ENCODE results near the gene KCNA10. TPM values are rescaled to one million over a fixed set of nuclear protein-coding genes. Genes with fewer than 3 reads are reported as not detected.

Gene KCNA10
- total RNA-seq, 6 experiments from 2014 or later = not detected

DNA sequence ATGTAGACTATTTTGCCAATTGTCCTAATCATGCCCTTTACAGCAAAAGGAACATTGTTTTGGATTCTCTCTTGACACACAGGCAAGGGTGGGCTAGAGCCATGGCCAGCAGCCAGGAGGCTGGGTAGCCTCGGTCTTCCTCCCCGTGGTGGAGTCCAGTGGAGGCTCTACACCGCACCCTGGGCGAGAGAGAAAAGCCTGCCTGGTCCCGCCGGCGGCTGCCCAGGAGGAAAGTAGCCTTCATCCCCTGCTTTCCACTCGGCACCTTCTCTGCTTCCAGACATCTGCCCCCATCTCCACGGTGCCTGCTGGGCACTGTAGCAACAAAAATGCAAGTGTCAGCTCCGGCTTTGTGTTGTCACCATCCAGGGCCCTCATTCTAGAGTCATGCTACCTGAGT, 46.4 kb downstream of the KCNA10 start:
- Histone ChIP-seq H3K4me3 (no peak overlapping the region), H3K36me3 (no peaks in the 10 kb centered on the region), H3K27ac (no peak overlapping the region), H3K9me3 (no peaks in the 10 kb centered on the region), H3K27me3 (no peaks in the 10 kb centered on the region), H3K4me1 (no peaks in the 10 kb centered on the region)
- DNase-seq = no peak
- WGBS (ENCODE audit: insufficient coverage, low coverage, low lambda C conversion rate, missing lambda C conversion rate) = 78% methylated on average over 8 of the region's 10 CpGs
- intact Hi-C loops (cut with DNase I) = no loop called here
- no peak for ATAC-seq
- TF ChIP-seq POLR2A (IDR thresholded peaks at IDR 0.05) = no peak
- TF ChIP-seq, protein P1, sequence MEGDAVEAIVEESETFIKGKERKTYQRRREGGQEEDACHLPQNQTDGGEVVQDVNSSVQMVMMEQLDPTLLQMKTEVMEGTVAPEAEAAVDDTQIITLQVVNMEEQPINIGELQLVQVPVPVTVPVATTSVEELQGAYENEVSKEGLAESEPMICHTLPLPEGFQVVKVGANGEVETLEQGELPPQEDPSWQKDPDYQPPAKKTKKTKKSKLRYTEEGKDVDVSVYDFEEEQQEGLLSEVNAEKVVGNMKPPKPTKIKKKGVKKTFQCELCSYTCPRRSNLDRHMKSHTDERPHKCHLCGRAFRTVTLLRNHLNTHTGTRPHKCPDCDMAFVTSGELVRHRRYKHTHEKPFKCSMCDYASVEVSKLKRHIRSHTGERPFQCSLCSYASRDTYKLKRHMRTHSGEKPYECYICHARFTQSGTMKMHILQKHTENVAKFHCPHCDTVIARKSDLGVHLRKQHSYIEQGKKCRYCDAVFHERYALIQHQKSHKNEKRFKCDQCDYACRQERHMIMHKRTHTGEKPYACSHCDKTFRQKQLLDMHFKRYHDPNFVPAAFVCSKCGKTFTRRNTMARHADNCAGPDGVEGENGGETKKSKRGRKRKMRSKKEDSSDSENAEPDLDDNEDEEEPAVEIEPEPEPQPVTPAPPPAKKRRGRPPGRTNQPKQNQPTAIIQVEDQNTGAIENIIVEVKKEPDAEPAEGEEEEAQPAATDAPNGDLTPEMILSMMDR (IDR thresholded peaks at IDR 0.05) = no peak

DNA sequence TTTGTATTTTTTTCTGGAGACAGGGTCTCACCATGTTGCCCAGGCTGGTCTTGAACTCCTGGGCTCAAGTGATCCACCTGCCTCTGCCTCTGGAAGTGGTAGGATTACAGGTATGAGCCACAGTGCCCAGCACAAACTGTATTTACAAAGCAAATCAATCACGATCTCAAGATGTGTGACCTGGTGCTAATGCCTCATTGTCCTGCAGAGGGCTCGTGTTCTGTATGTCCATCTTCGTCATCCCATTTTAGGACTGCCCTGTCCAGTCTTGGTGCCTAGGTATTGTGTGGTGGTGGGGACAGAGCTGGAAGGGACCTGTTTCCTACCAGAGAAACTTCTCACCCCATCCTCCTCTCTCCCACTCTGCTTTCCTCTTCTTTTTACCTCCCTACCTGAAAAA, 47.8 kb downstream of the KCNA10 start:
- H3K27me3 ChIP-seq = no peaks in the 10 kb centered on the region
- H3K9me3 ChIP-seq = no peaks in the 10 kb centered on the region
- no peaks in the 10 kb centered on the region for H3K4me1 ChIP-seq
- intact Hi-C loops (cut with DNase I) = no loop called here
- no peak for DNase-seq
- peak in 2 of 4 donors; percentile 35 to 63 for ATAC-seq
- TF ChIP-seq POLR2A (IDR thresholded peaks at IDR 0.05) = no peak
- TF ChIP-seq, protein P1 (IDR thresholded peaks at IDR 0.05) = peak in 1 of 4 donors; percentile 9
- no peaks in the 10 kb centered on the region for H3K36me3 ChIP-seq
- no peak overlapping the region for H3K27ac ChIP-seq
- 34% methylated on average over 3 of the region's 3 CpGs for WGBS (ENCODE audit: insufficient coverage, low coverage, low lambda C conversion rate, missing lambda C conversion rate)
- no peak overlapping the region for H3K4me3 ChIP-seq

Other genes starting within 250 kb of the KCNA10 start
- gene RBM15, start 179.8 kb downstream of the KCNA10 start, total RNA-seq = 10 to 100 TPM in 5 of 6 experiments, 1 to 10 TPM in 1; 8.9 to 15.1 (median 12.2) TPM
- 1 to 10 TPM in 5 of 6 experiments, under 1 TPM in 1; 0.49 to 4.0 (median 3.4) TPM for gene SLC16A4, start 128.1 kb downstream of the KCNA10 start, total RNA-seq
- gene LAMTOR5, start 111.5 kb downstream of the KCNA10 start, total RNA-seq = 10 to 100 TPM; 47.6 to 81.4 (median 53.9) TPM
- gene PROK1, start 68.0 kb downstream of the KCNA10 start, total RNA-seq = not detected
- gene KCNA2, start 87.2 kb upstream of the KCNA10 start, total RNA-seq = under 1 TPM in 3 of 6 experiments, not detected in 3; 0.04 to 0.10 (median 0.07) TPM
- 1 to 10 TPM in 1 of 6 experiments, under 1 TPM in 5; 0.09 to 1.2 (median 0.45) TPM for gene KCNA3, start 155.8 kb upstream of the KCNA10 start, total RNA-seq

All from right lobe of liver (tissue), 6 donors.